PC-3 (cell line): ENCODE results near the gene RAB30.

ENCODE experiments used
- CTCF ChIP-seq: fragments of 300-600 bp; sonication (generic); conservative IDR thresholded peaks from 2 replicates; pipeline ENCODE4 v1.5.1; 2017; ENCODE audit warnings: antibody characterized with exemption, low read depth, mild to moderate bottlenecking, low read length
- EZH2 ChIP-seq: fragments of 300-600 bp; sonication (generic); IDR thresholded peaks from one replicate; pipeline ENCODE4 v1.6.1; 2017; ENCODE audit warnings: antibody characterized with exemption, mild to moderate bottlenecking, low read length; ENCODE audit not compliant: unreplicated experiment
- EZH2phosphoT487 ChIP-seq: fragments of 300-600 bp; sonication (generic); IDR thresholded peaks from 2 replicates; pipeline ENCODE4 v1.6.1; 2018; ENCODE audit warnings: mild to moderate bottlenecking, antibody characterized with exemption, low read length, borderline replicate concordance

- peak; percentile 94 for TF ChIP-seq CTCF
- no peak for TF ChIP-seq EZH2
- no peak for TF ChIP-seq EZH2phosphoT487
These were observed 144.3 kb downstream of the RAB30 start for GRCh38 chr11:82927264-82927880.
